GM12892 (cell line): Measurements from ENCODE around the gene TBC1D30.

Experiments used
- POLR2A ChIP-seq: IDR thresholded peaks from 2 replicates; pipeline ENCODE4 v1.6.1; 2011; ENCODE audit warnings: low read depth, low read length, control low read depth
- TAF1 ChIP-seq: IDR thresholded peaks from 2 replicates; pipeline ENCODE4 v1.6.1; 2011; ENCODE audit warnings: low read depth, mild to moderate bottlenecking, control low read depth, low read length, borderline replicate concordance

DNA sequence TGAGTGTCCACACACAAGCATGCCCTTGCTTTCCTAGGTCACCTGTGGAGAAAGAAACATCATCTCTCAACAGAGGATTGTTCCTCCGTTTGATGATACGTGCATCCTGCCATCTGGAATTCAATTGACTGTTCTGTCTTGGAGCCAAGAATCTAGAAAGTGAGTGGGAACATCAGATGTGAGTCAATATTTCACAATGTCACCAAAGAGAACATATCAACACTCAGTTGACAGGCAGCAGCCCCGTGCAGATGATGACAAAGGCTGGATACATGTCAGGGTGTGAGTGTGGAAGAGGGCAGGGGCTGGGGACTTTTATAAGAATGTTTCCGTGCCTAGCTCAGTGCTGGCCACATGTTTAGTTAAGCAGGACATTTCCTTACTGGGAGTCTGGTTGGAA, 76.1 kb downstream of the TBC1D30 start:
- TF ChIP-seq POLR2A, result no peak
- TF ChIP-seq TAF1, result no peak
